KMS-11 (cell line): Measurements from ENCODE around the gene NLRP1.

Experiments
- H2AFZ ChIP-seq: fragments of 200-600 bp; sonication (generic); 2 replicates; pipeline ENCODE4 v1.6.1; 2016; ENCODE audit warnings: antibody characterized with exemption, mixed run types, low read depth
- H3K27ac ChIP-seq: fragments of 200-600 bp; sonication (generic); 2 replicates; pipeline ENCODE4 v1.6.1; 2016; ENCODE audit warnings: mild to moderate bottlenecking, mixed run types
- H3K27me3 ChIP-seq: fragments of 200-600 bp; sonication (generic); 2 replicates; pipeline ENCODE4 v1.6.1; 2017; ENCODE audit warnings: mild to moderate bottlenecking, low read depth, mixed run types, moderate library complexity; ENCODE audit not compliant: insufficient read depth
- H3K36me3 ChIP-seq: fragments of 200-600 bp; sonication (generic); 2 replicates; pipeline ENCODE4 v1.6.1; 2017; ENCODE audit warnings: mild to moderate bottlenecking, mixed run types; ENCODE audit not compliant: insufficient read depth
- H3K4me1 ChIP-seq: fragments of 200-600 bp; sonication (generic); 2 replicates; pipeline ENCODE4 v1.6.1; 2016; ENCODE audit warnings: mild to moderate bottlenecking, low read depth, mixed run types; ENCODE audit not compliant: poor library complexity, severe bottlenecking
- H3K4me2 ChIP-seq: fragments of 200-600 bp; sonication (generic); 2 replicates; pipeline ENCODE4 v1.7.0; 2016; ENCODE audit warnings: mild to moderate bottlenecking, mixed run types
- H3K4me3 ChIP-seq: fragments of 200-600 bp; sonication (generic); IDR thresholded peaks from 2 replicates; pipeline ENCODE4 v1.6.1; 2017; ENCODE audit warnings: low read depth, low read length, mixed read lengths; ENCODE audit not compliant: insufficient read depth
- H3K79me2 ChIP-seq: fragments of 200-600 bp; sonication (generic); 2 replicates; pipeline ENCODE4 v1.6.1; 2016; ENCODE audit warnings: low read depth, mixed run types; ENCODE audit not compliant: insufficient read depth
- H3K9ac ChIP-seq: fragments of 200-600 bp; sonication (generic); 2 replicates; pipeline ENCODE4 v1.6.1; 2016; ENCODE audit warnings: mild to moderate bottlenecking, mixed run types
- H4K20me1 ChIP-seq: fragments of 200-600 bp; sonication (generic); 2 replicates; pipeline ENCODE4 v1.6.1; 2016; ENCODE audit warnings: mild to moderate bottlenecking, mixed run types; ENCODE audit not compliant: insufficient read depth
- CTCF ChIP-seq: fragments of 200-600 bp; sonication (generic); conservative IDR thresholded peaks from 2 replicates; pipeline ENCODE4 v1.6.1; 2017; ENCODE audit warnings: low read depth, mild to moderate bottlenecking, antibody characterized with exemption, low read length, moderate library complexity, mixed read lengths

NLRP1 gene

GRCh38 chr17:5588584-5588983 is 4.3 kb upstream of the NLRP1 start:
- no peaks in the 10 kb centered on the region for H3K79me2 ChIP-seq
- H2AFZ ChIP-seq, result no peak overlapping the region
- no peak overlapping the region for H3K27ac ChIP-seq
- no peaks in the 10 kb centered on the region for H3K27me3 ChIP-seq
- no peak overlapping the region for H3K4me2 ChIP-seq
- no peak overlapping the region for H3K4me3 ChIP-seq
- no peak overlapping the region for H3K9ac ChIP-seq
- no peak for TF ChIP-seq CTCF
- H4K20me1 ChIP-seq, result no peaks in the 10 kb centered on the region
- H3K4me1 ChIP-seq, result peaks cover 21% of the 10 kb centered on the region
- no peaks in the 10 kb centered on the region for H3K36me3 ChIP-seq

- Histone ChIP-seq H3K9ac (no peak overlapping the region), H3K4me2 (no peak overlapping the region), H3K79me2 (no peaks in the 10 kb centered on the region), H3K36me3 (no peaks in the 10 kb centered on the region), H2AFZ (no peak overlapping the region), H4K20me1 (no peaks in the 10 kb centered on the region), H3K27ac (no peak overlapping the region), H3K4me1 (peaks cover 21% of the 10 kb centered on the region), H3K27me3 (no peaks in the 10 kb centered on the region), H3K4me3 (no peak overlapping the region)
- peak; percentile 72 for TF ChIP-seq CTCF
Observed at GRCh38 chr17:5587438-5588032, 3.2 kb upstream of the NLRP1 start.

- H3K36me3 ChIP-seq, result no peaks in the 10 kb centered on the region
- TF ChIP-seq CTCF, result no peak
- H3K79me2 ChIP-seq, result no peaks in the 10 kb centered on the region
- no peak overlapping the region for H3K4me3 ChIP-seq
- H3K4me1 ChIP-seq, result peaks cover 21% of the 10 kb centered on the region
- H3K27ac ChIP-seq, result no peak overlapping the region
- no peak overlapping the region for H2AFZ ChIP-seq
- H4K20me1 ChIP-seq, result no peaks in the 10 kb centered on the region
- H3K9ac ChIP-seq, result no peak overlapping the region
- H3K4me2 ChIP-seq, result no peak overlapping the region
- H3K27me3 ChIP-seq, result no peaks in the 10 kb centered on the region
Observed at GRCh38 chr17:5585836-5586521, 1.7 kb upstream of the NLRP1 start.

- TF ChIP-seq CTCF, result no peak
- no peak overlapping the region for H2AFZ ChIP-seq
- H3K4me3 ChIP-seq, result no peak overlapping the region
- no peaks in the 10 kb centered on the region for H3K27me3 ChIP-seq
- H3K27ac ChIP-seq, result no peak overlapping the region
- H3K36me3 ChIP-seq, result no peaks in the 10 kb centered on the region
- no peak overlapping the region for H3K4me2 ChIP-seq
- H3K79me2 ChIP-seq, result no peaks in the 10 kb centered on the region
- peaks cover 26% of the 10 kb centered on the region for H3K4me1 ChIP-seq
- H4K20me1 ChIP-seq, result no peaks in the 10 kb centered on the region
- H3K9ac ChIP-seq, result no peak overlapping the region
Observed at GRCh38 chr17:5585287-5585794, 1.0 kb upstream of the NLRP1 start.
